RWPE2 (cell line): ENCODE results near the gene CCNE1.

Experiments used
- ATAC-seq: fragments of 200-7000 bp; cut with Tn5 transposase; 3 replicates; pipeline ENCODE4 v1.9.1; 2021; ENCODE audit warnings: low read depth
- DNase-seq: peaks from one replicate; pipeline ENCODE4 v3.0.0-alpha.2; 2020; ENCODE audit warnings: low spot score
- H3K27ac ChIP-seq: fragments of 450-650 bp; 2 replicates; pipeline ENCODE4 v1.5.1; 2017; ENCODE audit warnings: mild to moderate bottlenecking; ENCODE audit not compliant: poor library complexity, severe bottlenecking
- H3K27me3 ChIP-seq: fragments of 250-450 bp; sonication (Bioruptor Pico); 2 replicates; pipeline ENCODE4 v1.5.1; 2021; ENCODE audit warnings: mild to moderate bottlenecking, moderate library complexity; ENCODE audit not compliant: insufficient read depth, poor library complexity, severe bottlenecking
- H3K36me3 ChIP-seq: fragments of 250-450 bp; sonication (Bioruptor Pico); 2 replicates; pipeline ENCODE4 v1.5.1; 2020; ENCODE audit warnings: low read depth, mild to moderate bottlenecking, moderate library complexity
- H3K4me1 ChIP-seq: fragments of 250-450 bp; sonication (Bioruptor Pico); 2 replicates; pipeline ENCODE4 v1.5.1; 2021; ENCODE audit warnings: mild to moderate bottlenecking, moderate library complexity; ENCODE audit not compliant: insufficient read depth, poor library complexity, severe bottlenecking
- H3K4me3 ChIP-seq: fragments of 250-450 bp; sonication (Bioruptor Pico); 2 replicates; pipeline ENCODE4 v1.5.1; 2021; ENCODE audit warnings: mild to moderate bottlenecking, moderate library complexity; ENCODE audit not compliant: severe bottlenecking
- H3K9me3 ChIP-seq: fragments of 250-450 bp; sonication (Bioruptor Pico); 2 replicates; pipeline ENCODE4 v1.5.1; 2021; ENCODE audit warnings: mild to moderate bottlenecking, moderate library complexity; ENCODE audit not compliant: severe bottlenecking
- TF ChIP-seq, protein P1 (sequence below): fragments of 450-650 bp; IDR thresholded peaks from one replicate; pipeline ENCODE4 v1.5.1; 2017; ENCODE audit warnings: mild to moderate bottlenecking, moderate library complexity; ENCODE audit not compliant: poor library complexity, severe bottlenecking

CCNE1 gene

DNA sequence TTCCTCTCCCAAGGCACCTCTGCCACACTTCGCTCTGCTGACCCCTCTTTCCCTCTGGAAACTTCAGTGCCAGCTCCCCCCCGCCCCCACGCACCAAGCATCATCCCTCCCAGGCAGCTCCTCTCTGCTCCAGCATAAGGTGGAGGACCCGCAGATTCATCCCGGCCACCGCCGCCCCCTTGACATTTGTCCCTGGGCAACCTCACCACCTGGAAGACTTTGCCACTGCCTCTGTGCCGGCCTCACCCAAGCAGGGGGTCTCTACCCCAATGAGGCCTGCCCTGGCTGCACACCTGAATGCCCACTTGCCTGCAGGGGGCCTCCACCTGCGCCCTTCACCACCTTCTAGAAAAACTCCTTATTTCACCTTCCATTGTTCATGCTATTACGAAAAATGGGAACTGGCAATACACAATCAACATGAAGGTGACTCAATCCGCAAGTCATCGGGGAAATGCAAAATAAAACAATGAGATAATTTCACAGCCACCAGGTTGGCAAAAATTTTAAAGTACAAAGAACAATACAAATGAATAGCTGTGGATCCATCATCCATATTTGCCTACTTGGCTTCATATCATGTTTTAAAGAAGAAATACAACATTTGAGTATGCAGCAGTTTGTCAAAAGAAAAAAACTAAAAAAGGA is 21.9 kb downstream of the CCNE1 start:
- no peak overlapping the region for H3K27ac ChIP-seq
- DNase-seq (no peak), ATAC-seq (no peak)
- no peaks in the 10 kb centered on the region for H3K27me3 ChIP-seq
- TF ChIP-seq, protein P1, sequence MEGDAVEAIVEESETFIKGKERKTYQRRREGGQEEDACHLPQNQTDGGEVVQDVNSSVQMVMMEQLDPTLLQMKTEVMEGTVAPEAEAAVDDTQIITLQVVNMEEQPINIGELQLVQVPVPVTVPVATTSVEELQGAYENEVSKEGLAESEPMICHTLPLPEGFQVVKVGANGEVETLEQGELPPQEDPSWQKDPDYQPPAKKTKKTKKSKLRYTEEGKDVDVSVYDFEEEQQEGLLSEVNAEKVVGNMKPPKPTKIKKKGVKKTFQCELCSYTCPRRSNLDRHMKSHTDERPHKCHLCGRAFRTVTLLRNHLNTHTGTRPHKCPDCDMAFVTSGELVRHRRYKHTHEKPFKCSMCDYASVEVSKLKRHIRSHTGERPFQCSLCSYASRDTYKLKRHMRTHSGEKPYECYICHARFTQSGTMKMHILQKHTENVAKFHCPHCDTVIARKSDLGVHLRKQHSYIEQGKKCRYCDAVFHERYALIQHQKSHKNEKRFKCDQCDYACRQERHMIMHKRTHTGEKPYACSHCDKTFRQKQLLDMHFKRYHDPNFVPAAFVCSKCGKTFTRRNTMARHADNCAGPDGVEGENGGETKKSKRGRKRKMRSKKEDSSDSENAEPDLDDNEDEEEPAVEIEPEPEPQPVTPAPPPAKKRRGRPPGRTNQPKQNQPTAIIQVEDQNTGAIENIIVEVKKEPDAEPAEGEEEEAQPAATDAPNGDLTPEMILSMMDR: no peak
- H3K4me1 ChIP-seq: no peaks in the 10 kb centered on the region
- H3K9me3 ChIP-seq: no peaks in the 10 kb centered on the region
- H3K36me3 ChIP-seq: no peaks in the 10 kb centered on the region
- H3K4me3 ChIP-seq: no peak overlapping the region

DNA sequence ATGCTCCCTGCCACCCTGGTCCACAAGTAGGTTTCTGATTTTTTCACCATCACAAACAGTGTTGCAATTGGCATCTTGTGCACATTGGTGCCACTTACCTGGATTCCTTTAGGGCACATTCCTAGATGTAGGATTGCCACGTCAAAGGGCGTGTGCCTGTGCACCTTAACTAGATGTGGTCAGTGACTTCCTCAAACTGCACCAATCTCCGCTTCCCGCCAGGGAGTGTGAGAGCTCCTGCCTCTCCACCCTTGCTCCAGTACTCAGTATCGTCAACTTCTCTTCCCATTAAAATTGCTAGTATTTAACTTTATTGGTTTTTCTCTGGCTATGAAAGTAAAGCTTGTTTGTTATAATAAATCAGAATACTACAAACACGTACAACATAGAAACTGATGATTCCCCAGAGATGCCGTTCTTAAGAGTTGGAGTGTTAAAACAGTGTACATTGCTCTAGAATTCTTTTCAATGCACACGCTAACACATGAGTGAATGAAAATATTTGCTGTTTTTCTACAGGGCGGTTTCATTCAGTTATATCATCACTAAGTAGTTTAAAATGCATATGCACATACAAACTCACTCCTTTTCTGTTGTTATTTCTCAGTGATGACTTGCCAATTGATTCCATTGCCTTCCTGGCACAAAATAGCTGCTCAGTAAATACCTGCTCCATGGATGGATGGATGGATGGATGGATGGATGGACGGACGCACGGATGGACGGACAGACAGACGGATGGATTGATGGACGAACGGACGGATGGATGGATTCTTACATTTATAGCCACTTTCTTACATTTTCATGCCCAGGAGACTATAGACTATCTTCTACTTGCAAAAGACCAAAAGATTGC is 23.4 kb downstream of the CCNE1 start:
- Histone ChIP-seq H3K4me1 (no peaks in the 10 kb centered on the region), H3K27me3 (no peaks in the 10 kb centered on the region), H3K4me3 (no peak overlapping the region), H3K9me3 (no peaks in the 10 kb centered on the region), H3K36me3 (no peaks in the 10 kb centered on the region), H3K27ac (no peak overlapping the region)
- TF ChIP-seq, protein P1: no peak
- DNase-seq (no peak), ATAC-seq (peak; percentile 25; the same call in 2 of the 3 replicates)

DNA sequence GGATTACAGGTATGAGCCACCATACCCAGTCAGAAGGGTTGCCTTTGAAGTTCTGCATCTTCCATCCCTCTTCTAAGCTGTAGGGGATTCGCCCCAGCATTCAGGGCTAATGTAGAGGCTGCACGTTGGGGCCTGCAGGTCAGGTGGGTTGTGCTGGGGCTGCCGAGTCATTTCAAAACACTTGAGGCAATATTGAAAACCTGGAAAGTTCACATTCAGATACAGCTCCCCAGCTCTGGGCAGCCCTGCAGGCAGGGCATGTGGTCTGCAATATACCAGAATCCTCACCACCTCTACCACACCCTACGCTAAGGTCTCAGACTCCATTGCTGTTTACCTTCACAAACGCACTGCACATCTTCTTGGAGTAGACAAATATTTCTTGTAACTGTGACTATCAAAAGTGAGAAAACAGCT is 24.6 kb downstream of the CCNE1 start:
- Histone ChIP-seq H3K36me3 (no peaks in the 10 kb centered on the region), H3K9me3 (no peaks in the 10 kb centered on the region), H3K27ac (no peak overlapping the region), H3K4me1 (peaks cover 5% of the 10 kb centered on the region), H3K27me3 (no peaks in the 10 kb centered on the region), H3K4me3 (no peak overlapping the region)
- ATAC-seq (0 out of 3 replicates have a peak, but pooled peaks have one; percentile 17), DNase-seq (no peak)
- TF ChIP-seq, protein P1: no peak

GRCh38 chr19:29837448-29837981 is 25.7 kb downstream of the CCNE1 start:
- ATAC-seq (no peak), DNase-seq (no peak)

More at GRCh38 chr19:29837448-29837981, 25.7 kb downstream of the CCNE1 start:
- H3K36me3 ChIP-seq: no peaks in the 10 kb centered on the region
- TF ChIP-seq, protein P1: no peak
- no peak overlapping the region for H3K27ac ChIP-seq
- no peaks in the 10 kb centered on the region for H3K9me3 ChIP-seq
- peaks cover 8% of the 10 kb centered on the region for H3K4me1 ChIP-seq
- H3K27me3 ChIP-seq: no peaks in the 10 kb centered on the region
- no peak overlapping the region for H3K4me3 ChIP-seq
